CD4-positive, alpha-beta T cell treated with Interleukin-1 beta for 1 hour (primary cell): ENCODE measurements around the gene ATXN1.
"Not testable (repeated sequence)": the region's sequence is repeated elsewhere in the genome, so short reads cannot be mapped to it uniquely, and the experiment has no call there.

Experiments
- DNase-seq, 2 donors: peaks; one replicate each; pipeline ENCODE4 v3.0.0-alpha.2; 2020 to 2022

Gene ATXN1

DNA sequence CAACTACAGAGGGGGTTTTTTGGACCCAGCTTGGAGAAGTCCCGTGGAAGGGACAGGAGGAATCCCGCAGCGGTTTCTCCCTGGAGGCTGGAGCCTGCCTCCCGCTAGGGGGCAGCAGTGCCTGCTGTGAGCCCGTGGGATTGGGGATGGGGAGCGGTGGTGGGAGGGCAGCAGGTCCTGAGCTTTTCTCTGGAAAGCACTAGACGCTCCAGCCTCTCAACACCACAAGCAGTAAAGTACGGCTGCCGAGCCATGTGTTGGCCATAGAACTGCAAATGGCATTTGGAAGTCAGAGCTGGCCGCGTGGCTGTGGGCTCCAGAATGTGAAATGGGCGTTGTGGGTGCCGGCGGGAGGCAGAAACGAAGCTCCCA lies 475.1 kb downstream of the ATXN1 start:
- DNase-seq: peak in 1 of 2 donors; percentile 7

DNA sequence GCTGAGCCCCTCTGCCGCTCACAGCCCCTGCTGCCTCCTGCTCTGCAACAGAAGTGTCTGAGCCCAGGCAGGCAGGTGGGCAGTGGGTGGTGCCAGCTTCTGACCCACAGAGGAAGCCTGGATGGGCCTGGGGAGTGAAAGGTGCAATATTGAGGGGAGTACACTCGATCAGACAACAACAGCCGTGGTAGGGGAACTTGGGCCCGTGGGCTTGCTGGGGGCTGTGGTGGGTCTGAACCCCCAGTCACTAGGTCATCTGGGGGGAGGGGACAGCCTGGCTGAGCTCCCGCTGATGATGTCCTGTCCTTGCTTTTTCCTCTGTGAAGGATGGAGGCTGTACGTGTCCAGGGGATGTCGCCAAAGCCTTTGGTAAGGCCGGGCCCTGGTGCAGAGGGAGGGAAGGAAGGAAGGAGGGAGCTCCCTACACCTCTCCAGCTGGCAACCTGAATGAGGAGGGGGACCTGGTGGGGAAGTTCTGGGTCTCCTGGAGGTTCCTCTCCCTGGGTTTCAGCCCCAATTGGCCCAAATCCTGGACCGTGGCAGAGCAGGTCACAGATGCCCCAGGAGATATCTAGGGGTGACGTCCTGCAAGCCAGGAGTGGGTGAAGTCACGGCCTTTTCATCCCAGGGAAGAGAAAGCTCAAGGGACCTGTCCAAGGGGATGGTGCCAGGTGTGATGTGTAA lies 475.7 kb downstream of the ATXN1 start:
- DNase-seq: no peak

DNA sequence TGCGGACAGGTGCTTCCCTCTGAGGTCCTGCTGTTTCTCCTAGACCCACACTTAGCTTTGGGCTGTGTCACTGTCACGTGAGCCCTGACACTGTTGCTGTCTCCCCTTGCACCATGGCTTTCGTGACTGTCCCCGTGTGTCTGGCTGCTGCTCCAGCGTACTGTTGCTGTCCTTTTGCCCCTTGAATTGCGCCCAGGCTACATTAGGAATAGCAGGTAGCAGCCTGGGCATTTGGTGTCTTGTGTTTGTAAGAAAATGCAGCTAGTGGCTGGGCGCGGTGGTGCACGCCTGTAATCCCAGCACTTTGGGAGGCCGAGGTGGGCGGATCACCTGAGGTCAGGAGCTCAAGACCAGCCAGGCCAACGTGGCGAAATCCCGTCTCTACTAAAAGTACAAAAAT lies 476.8 kb downstream of the ATXN1 start:
- DNase-seq: no peak

DNA sequence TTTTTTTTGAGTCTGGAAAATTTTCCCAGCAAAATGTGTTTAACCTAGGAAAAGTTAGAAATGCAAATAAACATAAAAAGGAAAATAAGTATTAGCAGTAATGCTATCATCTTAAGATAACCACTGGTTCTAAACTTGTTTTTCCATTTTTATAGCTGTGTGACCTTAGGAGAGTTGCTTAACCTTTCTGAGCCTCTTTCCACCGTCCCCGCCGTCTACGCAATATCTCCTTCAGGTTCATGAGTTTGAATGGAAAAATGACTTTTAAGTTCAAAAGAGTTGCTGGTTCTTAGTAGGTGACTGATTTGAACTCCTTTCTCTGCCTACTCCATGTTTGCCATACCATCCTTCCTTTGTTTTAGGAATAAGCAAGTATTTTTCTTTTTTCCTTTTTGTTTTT lies 478.9 kb downstream of the ATXN1 start:
- no peak for DNase-seq

DNA sequence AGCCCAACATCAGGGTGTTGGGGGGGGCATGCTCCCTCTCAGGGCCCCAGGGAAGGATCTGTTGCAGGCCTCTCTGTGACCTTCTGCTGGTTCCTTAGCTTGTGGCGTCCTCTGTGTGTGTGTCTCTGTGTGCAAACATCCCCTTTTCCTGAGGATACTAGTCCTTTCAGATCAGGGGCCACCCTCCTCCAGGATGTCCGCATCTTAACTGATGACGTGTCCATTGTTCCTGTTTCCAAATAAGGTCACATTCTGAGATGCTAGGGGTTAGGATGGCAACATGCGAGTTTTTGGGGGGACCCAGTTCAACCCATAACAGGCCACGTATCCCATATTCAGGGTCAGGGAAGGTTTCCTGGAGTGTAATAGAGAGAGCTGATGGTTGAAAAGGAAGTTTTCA lies 482.0 kb downstream of the ATXN1 start:
- DNase-seq: no peak

DNA sequence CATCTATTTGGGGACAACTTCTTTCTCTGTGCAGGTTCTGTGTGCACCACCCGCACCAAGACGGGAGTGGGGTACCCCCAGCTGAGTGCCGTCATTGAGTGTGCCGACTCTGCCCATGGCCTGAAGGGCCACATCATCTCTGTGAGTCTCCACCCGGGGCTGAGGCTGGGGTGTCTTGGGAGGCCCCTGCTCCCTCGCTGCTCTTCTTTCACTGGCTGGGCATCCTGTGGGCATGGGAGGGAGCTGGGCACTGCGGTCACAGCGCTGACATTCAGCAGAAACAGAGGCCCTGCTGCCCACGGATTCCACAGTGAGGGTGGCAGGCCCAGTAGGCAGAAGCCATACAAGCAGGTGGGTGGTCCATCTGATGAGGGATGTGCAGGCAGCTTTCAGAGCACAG lies 482.5 kb downstream of the ATXN1 start:
- no peak for DNase-seq

DNA sequence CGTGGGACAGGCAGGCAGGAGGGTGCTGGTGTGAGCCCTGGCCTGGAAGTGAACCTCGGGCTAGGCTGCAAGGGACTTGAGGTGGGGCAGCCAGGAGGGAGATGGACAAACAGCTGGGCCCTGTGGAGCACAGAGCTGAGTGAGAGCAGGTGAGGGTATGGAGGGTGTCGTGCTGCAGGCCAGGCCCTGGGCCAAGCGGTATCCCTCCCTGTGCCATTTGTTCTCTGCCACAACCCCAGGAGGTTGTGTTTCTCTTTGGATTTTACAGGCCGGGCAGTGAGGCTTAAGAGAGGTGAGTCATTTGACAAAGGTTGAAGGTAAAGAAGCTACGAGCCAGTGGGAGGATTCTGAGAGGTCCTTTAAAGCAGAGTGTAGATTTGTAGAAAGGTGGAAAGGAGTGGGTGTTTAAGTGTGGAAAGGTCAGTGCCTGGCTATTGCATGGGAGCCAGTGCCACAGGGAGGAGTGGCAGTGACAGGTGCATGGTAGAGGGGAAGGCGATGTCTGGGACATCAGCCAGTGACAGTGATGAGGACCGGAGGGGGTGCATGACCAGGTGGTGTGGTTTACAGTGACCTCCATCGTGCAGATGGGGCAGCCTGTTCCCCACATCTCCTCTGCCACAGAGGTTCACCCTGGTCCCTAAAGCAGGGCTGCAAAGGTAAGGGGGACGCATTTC lies 483.1 kb downstream of the ATXN1 start:
- no peak for DNase-seq

DNA sequence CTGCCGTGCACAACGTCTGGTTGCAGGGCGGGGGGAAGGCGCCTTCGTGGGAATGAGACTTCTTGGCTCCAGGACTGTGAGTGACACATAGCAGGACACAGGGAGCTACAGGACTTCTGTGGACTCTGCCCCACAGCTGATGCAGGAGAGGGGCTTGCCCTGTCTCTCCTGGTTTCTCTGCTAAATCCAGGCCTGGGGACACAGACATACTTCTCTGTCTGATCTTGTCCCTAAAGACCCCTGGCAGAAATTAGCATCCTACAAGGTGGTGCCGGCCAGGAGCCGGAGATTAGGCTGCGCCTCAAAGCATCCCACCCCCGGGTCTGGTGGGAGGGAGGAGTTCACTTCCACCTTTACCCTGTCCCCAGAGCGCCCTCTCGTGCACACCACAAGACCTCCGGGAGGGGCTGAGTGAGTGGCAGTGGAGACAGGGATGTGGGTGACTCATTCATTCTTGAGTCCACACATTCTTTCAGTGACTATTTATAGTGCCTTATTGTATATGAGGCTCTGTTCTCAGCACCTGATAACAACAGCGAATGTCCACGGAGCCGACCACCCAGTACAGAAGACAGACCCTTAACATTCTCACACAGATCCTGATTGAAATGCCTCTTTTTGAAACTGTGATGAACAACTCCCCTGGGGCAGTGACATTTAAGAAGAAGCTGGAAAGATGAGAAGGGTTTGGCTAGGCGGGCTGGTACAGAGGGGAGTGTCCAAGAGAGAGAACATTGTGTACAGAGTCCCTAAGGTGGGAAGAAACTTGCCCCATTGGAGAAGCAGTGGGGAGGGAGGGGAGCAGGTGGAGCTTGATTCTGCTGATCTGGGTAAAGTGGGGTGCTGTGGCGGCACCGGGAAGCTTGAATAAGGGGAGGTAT lies 483.9 kb downstream of the ATXN1 start:
- peak in 1 of 2 donors; percentile 6 for DNase-seq

DNA sequence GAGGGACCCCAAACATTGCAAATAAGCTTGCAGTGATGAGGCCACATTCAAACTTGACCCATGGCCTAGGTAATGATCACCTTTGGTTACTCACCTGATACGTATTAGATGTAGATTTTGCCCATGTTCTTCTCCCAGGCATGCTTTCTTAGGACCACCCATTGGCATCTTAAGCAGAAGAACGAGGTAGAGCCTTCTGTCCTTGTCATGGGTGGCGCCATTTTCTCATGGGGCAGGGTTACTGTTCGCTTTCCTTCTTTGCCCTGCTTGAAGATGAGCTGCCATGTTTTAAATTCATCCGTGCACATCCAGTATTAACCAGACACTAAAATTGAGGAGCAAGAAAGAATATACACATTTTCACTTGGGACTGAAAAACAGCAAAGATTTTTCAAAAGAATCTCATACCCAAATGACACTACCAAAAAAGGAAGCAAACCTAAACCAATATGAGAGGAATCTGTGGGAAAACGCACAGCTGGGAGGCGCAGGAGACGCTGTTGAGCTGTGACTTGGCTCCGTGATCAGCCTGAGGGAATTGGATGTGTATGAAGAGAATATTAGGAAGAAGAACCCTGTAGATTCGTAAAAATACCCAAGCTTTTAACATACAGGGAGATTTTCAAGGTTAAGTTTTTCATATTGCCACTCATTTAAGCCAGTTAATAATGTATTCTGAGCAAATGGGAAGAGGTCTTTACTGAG lies 486.2 kb downstream of the ATXN1 start:
- no peak for DNase-seq

DNA sequence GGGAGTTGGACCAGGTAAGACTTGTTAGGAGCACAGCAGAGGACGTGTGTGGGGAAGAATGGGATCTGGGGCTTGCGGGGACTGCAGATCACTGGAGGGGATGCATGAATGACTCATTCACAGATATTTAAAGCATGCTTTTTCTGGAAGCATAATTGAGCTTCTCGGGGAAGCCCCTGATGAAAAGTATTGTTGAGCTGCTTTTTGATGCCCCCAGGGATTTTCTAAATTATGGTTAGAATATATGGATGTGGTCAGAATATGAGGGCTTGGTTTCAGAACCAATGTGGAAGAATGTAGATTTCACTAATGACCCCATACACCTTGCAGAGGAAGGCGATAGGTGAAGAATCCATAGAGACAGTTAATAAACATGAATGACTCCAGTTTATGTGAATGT lies 486.8 kb downstream of the ATXN1 start:
- DNase-seq: no peak

DNA sequence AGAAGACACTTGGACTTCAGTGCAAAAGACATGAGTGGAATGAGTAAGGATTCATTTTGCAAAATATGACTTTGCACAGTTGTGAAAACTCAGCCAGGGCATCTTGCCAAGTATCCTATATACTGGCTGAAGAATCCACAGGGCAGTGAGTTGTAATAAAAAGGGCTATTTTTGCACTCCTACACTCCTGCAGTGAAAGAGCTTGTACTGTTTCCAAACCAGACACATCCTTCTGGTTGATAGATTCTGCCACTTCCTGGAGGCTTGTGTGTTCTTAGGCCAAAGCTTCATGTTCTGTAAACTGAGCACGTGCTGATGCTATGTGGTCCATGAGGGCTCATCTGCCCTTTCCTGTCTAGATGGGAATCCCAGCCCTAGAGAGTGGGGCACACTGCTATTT lies 488.0 kb downstream of the ATXN1 start:
- DNase-seq: no peak

DNA sequence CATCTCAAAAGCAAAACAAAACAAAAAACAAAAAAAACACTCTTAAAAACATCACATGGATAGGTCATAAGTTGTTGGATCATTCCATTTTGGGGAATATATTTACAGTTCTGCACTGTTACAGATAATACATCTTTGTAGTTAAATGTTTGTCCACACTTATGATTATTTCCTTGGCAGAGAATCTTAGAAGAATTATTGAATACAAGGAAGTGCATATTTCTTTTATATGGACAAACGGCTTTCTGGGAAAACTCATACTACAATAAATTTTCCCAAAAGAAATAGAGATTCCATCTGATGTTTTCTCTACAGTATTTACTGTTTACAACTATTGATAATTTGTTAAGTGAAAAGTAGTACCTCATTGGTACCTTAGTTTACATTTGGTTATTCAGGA lies 489.1 kb downstream of the ATXN1 start:
- DNase-seq: no peak

DNA sequence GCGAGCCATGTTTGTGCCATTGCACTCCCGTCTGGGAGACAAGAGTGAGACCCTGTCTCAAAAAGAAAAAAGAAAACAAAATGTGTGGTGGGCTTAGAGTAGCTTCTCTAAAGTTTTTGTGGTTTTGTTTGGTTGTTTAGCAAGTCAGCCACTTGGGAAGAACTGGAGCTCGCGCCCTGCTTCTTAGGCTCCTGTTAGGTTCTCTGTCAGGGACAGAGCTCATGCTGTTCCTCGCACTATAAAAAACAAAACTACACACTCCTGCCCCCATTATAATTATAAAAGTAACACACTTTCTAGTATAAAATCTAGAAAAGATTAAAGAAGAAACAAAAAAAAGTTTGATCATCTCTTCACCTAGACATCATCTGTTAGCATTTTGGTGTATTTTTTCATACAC lies 489.8 kb downstream of the ATXN1 start:
- no peak for DNase-seq

DNA sequence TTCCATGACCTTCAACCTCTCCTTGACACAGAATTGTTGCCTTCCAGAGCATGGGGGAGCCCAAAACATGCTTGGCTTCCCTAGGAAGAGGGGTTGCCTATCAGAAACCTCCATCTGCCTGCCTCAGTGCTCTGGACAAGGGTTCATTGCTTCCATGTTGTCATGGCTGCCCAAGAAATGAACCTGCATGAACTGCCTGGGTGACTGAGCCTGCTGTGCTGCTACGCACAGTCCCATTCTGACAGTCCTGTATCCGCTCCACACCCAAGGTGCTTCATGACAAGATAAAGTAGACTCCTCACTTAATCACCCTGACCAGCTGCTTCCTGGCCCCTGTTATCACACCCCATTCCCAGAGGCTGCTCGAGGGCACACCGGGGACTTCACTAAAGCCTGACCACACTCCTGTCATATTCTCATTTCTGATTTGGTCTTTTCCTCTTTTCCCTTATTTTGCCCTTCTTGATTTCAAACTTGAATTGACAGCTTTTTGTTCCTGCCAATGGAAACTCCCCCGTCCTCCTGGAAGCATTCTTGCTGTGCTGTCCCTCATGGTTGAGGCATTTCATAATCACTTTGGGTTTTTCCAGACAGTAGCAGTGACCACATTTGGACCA lies 491.0 kb downstream of the ATXN1 start:
- no peak for DNase-seq

DNA sequence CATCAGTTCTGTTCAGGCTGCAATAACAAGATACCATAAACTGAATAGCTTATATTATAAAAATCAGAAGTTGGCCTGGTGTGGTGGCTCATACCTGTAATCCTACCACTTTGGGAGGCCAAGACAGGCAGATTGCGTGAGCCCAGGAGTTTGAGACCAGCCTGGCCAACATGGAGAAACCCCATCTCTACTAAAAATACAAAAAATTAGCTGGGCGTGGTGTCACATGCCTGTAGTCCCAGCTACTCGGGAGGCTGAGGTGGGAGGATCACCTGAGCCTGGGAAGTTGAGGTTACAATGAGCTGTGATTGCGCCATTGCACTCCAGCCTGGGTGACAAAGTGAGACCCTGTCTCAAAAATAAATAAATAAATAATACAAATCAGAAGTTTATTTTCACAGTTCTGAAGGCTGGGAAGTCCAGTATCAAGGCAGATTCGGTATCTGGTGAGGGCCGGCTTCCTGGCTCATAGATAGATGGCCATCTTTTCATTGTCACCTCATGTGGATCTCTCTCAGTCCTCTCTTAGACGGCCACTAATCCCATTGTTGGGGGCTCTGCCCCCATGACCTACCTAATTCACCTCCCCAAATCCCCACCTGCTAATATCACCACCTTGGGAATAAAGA lies 491.7 kb downstream of the ATXN1 start:
- not testable (repeated sequence) for DNase-seq

DNA sequence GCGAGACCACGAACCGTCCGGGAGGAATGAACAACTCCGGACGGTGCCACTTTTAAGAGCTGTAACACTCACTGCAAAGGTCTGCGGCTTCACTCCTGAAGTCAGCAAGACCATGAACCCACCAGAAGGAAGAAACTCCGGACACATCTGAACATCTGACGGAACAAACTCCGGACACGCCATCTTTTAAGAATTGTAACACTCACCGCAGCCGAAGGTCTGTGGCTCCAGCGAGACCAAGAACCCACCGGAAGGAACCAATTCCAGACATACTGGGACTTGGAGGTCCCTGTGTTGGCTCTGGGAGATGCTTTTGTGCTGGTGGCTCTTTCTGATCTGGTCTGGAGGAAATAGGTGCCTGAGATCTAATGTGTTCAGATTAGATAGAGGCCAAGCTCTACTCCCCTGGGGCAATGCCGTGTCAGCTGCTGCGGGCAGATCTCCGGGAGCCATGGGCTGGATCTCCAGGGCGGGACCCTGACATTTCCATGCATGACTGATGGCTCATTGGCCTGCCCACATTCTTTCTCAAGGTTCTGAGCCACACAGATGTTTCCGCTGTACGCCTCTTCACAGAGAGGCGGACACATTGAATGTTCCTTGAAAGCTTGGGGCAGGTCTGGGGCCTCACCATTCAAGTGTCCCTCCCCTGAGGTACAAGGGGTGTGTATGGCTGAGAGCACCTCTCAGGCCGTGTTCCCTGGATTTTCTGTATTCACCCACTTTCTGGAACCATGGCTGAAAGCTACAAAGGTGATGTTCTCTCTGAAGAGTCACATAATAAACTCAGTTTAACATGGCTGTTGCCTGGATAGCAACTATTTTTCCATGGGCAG lies 493.6 kb downstream of the ATXN1 start:
- no peak for DNase-seq

DNA sequence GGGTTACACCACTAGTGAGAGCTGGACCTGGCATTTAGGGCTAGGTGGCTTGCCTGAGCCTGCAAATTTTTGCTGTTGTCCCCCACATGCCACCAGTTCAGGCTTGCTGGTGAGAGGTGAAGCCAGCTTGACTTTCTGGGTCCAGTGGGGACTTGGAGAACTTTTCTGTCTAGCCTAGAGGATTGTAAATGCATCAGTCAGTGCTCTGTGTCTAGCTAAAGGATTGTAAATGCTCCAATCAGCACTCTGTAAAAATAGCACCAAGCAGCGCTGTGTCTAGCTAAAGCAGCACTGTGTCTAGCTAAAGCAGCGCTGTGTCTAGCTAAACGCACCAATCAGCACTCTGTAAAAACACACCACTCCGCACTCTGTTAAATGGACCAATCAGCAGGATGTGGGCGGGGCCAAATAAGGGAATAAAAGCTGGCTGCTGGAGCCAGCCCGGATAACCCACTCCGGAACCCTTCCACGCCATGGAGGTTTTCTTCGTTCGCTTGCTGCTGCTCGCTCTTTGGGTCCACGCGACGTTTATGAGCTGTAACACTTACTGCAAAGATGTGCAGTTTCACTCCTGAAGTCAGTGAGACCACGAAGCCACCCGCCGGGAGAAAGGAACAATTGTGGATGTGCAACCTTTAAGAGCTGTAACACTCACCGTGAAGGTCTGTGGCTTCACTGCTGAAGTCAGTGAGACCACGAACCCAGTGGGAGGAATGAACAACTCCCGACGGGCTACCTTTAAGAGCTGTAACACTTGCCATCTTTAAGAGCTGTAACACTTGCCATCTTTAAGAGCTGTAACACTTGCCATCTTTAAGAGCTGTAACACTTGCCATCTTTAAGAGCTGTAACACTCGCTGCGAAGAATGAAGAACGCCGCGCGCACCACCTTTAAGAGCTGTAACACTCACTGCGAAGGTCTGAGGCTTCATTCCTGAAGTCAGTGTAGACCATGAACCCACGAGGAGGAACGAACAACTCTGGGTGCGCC lies 495.6 kb downstream of the ATXN1 start:
- DNase-seq: no peak

DNA sequence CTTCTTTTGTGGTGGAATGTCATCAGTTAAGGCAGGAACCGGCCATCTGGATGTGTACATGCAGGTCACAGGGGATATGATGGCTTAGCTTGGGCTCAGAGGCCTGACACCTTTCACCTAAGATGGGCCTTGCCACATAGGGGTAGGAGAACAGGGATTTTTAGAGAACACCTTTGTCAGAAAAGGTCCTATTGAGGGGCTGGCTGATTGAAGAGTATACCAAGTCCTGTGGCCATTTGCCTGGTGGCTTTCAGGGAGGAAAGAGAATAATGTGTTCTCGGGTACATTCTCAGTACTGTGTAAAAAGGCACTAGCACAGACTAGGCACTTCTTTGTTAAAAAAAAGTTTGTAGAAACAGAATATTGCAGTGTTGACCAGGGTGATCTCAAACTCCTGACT lies 496.5 kb downstream of the ATXN1 start:
- DNase-seq: no peak

DNA sequence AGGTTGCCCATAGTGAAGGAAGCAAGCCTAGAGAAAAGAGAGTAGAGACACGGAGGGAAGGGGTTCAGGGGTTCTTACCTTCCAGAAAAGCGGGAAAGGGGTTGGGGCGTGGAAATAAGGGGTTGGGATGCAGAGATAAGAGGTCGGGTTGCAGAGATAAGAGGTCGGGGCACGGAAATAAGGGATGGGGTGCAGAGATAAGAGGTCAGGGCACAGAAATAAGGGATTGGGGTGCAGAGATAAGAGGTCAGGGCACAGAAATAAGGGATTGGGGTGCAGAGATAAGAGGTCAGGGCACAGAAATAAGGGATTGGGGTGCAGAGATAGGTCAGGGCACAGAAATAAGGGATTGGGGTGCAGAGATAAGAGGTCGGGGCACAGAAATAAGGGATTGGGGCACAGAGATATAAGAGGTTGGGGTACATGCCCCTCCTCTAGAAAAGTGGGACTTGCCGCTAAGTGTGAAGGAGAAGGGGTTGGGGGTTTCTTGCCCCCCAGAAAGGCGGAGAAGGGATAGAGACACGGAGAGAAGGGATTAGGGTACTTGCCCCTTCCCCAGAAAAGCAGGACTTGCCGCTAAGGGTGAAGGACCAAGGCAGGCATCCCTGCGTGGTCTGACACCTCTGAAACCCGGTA lies 497.7 kb downstream of the ATXN1 start:
- not testable (repeated sequence) for DNase-seq

DNA sequence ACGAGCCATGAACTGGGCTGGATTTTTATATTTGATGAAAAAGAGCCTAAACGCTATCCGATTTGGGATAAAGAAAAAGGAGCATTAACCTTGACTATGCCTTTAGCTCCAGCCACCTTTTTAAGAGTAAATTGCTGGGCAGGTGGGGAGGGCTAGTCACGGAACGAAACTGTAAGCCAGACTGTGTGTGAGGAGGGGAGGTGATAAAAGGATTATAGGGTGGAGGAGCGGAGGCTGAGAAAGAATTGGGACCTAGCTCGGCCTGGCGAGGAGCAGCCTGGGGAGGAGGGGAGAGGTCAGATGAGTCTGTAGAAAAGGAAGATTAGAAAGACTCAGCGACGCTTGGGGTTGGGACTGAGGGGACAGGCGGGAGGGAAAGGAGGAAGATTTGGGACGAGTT lies 498.5 kb downstream of the ATXN1 start:
- DNase-seq: not testable (repeated sequence)
